HG03442 (cell line): ENCODE results near the gene SLC4A1AP.
"Not testable (repeated sequence)": the region's sequence is repeated elsewhere in the genome, so short reads cannot be mapped to it uniquely, and the experiment has no call there.

Experiments
- ATAC-seq: cut with Tn5 transposase; IDR thresholded peaks from one replicate; pipeline ENCODE4 v1.9.1; 2021; ENCODE audit warnings: mild to moderate bottlenecking, moderate library complexity; ENCODE audit not compliant: unreplicated experiment

Gene SLC4A1AP, protein sequence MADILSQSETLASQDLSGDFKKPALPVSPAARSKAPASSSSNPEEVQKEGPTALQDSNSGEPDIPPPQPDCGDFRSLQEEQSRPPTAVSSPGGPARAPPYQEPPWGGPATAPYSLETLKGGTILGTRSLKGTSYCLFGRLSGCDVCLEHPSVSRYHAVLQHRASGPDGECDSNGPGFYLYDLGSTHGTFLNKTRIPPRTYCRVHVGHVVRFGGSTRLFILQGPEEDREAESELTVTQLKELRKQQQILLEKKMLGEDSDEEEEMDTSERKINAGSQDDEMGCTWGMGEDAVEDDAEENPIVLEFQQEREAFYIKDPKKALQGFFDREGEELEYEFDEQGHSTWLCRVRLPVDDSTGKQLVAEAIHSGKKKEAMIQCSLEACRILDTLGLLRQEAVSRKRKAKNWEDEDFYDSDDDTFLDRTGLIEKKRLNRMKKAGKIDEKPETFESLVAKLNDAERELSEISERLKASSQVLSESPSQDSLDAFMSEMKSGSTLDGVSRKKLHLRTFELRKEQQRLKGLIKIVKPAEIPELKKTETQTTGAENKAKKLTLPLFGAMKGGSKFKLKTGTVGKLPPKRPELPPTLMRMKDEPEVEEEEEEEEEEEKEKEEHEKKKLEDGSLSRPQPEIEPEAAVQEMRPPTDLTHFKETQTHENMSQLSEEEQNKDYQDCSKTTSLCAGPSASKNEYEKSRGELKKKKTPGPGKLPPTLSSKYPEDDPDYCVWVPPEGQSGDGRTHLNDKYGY

DNA sequence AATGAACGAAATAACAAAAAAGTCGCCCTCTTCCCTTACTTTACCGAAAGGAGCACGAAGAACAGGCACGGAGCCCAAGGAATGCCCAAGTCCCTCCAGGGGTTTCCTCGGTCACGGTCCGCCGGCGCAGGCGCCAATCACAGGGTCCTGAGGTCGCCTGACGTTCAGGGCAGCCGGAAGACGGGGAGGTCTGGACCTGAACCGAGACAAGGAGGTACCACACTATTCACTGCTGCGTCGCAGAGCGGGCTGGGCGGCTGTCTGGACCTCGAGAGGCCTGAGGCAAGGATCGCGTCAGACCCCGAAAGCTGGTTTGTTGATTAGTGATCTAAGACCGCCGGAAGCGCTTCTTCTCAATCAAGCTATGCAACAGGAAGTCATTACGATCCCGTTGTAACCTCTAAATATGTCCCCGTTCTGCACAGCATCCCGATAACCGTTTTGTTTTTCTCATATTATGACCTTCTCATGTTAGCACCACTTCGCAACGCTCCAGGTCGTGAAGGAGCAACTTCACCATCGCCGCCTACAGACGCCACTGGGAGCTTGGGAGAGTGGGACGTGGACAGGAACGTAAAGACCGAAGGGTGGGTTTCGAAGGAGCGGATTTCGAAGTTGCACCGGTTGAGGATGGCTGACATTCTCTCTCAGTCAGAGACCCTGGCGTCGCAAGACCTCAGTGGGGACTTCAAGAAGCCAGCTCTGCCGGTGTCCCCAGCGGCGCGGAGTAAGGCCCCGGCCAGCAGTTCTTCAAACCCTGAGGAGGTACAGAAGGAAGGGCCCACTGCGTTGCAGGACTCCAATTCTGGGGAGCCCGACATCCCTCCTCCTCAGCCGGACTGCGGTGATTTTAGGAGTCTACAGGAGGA is at the start of gene SLC4A1AP, which contains the start of gene SUPT7L:
SLC4A1AP (plus strand) TSS at position 605 of the 869 bp plus-strand sequence; CDS start at position 631, 26 bp downstream.
SUPT7L (minus strand) TSS at position 330 of the 869 bp plus-strand sequence. CDS start 1,422 bp downstream, outside the sequence.
- peak; percentile 65 for ATAC-seq

DNA sequence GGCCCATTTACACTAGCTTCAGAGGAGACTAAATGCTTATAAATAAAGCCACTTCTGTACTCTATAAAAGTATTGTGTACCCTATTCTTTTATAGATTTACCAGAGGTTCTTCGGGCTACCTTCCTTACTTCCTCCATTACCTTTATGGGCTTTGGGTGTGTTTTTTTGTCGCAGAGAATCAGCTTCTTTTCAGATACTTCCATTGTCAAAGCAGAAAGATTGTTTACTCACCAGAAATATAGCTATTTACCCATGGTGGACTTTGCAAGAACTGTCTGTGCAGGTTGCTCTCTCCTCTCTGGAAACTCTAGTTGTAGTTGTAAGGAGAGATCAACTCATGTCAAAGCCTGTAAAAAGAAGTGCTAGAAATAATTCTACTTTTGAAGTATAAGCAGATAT is 49.7 kb upstream of the SLC4A1AP start:
- ATAC-seq = no peak

DNA sequence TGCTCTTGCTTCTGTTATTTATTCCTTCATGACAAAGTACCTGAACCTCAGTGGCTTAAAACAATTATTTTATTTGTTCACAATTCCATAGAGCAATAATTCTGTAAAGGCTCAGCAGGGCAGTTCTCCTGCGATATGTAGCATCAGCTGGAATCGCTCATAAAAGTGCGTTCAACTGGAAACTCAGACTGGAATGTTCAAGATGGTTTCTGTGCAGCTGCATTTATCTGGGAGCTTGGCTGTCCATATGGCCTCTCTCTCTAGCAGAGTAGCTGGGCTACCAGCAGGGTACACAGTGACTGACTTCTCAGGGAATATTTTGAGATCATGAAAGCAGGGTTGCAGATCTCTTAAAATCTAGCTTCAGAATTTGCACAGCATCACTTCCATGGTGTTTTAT is 48.4 kb upstream of the SLC4A1AP start:
- ATAC-seq = no peak

DNA sequence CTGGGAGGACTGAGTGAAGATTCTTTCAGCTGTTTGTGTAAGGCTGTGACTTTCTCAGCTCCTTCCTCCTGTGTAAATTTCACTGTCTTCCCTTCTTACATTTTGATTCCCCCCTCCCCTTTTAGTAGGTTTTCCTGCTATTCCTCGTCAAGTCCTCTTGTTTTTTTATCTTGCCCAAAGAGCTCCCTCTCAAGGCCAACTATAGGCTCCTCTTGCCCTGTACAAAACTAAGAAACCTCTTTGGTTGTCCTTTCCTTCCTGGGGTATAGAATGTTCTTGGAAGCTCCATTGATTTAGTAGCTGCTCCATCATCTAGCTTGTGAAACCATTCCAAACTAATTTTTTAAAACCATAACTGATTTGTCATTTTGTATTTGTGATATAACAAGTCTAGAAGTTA is 42.2 kb upstream of the SLC4A1AP start:
- no peak for ATAC-seq

DNA sequence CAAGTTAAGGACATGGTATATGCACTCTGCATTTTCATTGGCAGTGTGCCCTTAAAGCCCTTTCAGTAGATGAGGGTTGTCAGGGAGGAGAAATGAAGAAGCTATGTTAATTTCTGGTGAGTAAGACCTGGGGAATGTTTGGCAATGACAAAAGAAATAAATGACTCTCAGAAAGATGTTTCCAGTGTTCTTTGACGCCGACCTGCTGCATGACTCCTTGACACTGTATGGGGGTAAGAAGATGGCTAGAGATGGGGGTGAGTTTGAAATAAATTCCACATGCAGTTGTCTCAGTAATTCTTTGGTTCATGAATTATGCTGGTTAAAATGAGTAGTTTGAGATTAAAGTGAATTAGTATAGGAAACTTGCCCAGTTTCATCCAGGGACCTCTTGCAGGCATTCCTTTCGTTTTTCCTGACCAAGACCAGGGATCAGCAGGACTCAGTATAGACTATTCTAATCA is 40.7 kb upstream of the SLC4A1AP start:
- ATAC-seq = no peak

DNA sequence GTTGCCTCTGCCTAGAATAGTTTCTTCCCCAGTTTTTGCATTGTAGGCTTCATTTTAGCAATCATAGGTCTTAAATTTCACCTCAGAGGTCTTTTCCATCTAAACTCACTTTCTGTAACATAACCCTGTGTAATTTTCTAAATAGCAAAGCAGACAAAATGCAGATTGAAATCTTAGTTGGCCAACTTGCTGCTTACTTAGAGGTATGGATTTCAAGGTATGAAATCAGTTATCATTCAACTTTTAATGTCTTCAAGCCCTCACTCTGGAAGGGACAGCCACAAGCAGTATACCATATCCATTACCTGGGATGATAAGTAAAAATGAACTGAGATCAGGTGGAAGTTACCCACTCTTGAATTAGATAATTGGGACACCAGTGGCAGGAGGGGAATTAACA is 38.7 kb upstream of the SLC4A1AP start:
- no peak for ATAC-seq

DNA sequence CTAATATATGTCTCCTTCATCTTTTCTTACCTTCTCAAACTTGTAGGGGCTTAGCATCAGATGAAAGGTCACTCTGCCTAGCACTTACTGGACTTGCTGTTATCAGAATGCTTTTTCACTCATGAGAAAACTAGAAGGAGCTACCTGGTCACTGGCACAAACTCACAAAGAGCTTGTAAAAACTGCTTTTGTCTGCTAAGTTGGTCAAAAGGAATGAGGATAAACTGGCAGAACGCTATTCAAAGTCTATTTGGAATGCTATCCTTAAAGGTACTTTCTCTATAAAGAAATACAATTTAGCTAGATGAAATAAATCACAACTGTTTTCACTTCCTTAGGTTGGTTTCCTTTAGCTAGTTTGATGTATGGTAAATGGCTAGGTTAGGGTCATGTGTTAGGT is 37.4 kb upstream of the SLC4A1AP start:
- not testable (repeated sequence) for ATAC-seq

DNA sequence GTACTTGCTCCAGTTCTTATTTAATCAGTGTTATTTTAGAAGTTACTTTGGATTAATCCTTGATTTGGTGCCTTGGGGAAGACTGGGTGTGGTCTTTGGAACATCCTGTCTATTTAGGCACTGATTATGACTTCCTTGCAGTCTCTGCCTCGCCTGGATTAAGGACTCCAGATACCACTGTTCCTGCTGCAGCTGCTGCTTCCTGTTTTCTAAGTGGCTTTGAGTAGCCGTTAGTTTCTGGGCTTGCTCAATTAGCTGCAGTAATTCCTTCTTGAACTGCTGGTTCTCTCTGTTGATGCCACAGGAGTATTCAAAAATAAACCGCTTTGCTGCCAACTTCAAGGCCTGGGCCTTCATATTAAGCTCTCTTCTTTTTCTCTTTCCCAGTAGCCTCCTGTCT is 36.8 kb upstream of the SLC4A1AP start:
- not testable (repeated sequence) for ATAC-seq

DNA sequence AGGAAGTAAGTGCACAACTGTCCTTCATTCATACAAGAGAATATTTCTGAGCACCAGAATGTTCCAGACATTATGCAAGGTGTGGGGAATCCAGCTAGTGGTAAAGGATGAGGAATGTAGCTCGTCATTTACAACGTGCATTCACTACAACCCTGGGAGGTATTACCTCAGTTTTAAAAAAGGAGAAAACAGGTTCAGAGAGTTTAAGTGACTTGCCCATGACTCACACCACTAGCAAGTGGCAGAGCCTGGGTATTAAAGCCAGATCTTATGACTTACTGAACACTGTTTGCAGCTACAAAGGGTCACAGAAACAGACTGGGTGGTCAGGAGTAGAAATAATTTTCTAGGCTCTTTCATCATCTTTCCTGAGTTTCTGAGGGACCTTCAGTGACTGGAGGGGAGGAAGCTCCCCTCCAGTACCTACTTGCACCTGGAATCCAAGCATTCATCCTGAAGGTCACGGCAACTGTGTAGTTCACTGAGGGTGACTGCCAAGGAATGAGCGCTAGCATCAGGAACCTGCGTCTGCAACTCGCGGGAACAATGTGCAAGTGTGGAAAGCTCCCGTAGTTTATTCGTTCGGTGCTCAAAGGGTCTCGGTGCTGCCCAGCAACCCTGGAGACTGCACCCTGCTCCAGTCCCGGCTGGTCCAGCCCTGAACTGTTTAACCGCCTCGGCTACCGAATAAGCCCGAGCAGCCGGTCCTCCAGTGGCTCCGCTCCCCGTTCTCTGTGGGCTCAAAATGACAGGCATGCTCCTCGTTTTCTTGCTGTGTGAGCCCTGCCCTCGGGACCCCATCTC is 35.5 kb upstream of the SLC4A1AP start:
- peak; percentile 11 for ATAC-seq

DNA sequence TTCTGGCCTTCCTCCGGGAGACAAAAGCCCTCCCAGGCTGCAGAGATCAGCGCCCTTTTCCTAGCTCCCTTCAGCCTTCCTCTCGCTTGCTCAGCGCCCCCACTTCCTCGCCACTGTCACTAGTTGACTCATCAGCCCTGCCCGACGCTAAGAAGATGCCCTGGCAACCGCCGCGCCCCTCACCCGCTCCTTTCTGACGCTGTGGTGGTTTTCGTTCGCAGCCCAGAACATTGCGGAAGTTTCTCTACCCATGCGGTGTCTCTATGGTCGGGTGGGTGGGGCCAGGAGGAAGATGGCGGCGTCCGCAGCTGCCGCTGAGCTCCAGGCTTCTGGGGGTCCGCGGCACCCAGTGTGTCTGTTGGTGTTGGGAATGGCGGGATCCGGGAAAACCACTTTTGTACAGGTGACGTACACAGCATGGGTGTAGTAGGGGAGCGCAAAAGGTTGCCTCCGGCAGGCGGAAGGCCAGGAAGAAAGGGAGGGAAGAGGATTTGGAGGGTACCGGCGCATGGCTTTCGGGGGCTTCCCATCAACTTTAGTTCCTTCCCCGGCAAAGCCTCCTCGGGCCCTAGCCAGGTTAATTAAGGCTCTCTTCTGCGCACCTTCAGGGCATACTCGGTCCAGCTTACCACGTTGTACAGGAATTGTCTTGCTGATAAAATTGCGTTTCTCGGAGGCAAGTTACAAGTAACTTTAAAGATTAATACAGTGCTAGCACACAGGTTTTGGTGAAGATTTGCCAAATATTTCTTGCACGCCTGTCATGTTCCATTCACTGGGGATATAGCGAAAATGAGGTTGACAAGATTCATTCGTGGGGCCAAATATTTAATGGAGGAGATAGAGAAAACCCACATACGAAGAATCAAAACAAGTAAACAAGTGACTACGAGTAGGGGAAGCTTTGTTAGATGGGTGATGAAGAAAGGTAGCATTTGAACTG is 34.7 kb upstream of the SLC4A1AP start, which contains the start of the genes CCDC121 and GPN1:
CCDC121 (minus strand) TSS at position 246 of the 943 bp plus-strand sequence. CDS start 1,213 bp downstream, outside the sequence.
GPN1 (plus strand) TSS at position 284 of the 943 bp plus-strand sequence; CDS start at position 293, 9 bp downstream.
- ATAC-seq = peak; percentile 98

DNA sequence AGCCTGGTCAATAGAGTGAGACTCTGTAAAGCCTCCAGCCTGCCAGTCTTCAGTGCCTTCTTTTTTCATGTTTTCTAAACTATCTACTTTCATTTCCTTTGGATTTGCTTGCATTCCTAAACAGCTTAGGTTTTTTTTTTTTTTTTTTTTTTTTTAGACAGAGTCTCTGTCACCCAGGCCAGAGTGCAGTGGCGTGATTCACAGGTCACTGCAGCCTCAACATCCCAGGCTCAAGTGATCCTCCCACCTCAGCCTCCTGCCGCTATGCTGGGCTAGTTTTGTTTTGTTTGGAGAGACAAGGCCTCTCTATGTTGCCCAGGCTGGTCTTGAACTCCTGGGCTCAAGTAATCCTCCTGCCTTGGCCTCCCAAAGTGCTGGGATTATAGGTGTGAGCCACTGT is 33.4 kb upstream of the SLC4A1AP start:
- ATAC-seq = not testable (repeated sequence)

DNA sequence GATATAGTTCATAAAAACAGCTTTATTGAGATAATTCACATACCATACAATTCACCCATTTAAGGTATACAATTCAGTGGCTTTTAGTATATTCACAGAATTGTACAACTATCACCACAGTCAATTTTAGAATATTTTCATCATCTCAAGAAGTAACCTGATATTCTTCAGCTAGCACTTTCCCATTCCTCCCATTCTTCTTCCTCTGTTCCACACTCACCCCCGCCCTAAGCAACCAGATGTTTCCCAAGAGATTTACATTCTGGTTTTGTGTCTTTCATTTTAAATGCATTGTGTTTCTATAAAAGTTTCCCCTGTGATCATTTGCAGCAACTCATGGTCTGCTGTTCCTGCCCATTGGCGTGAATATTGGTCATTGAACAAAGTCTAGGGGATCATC is 29.4 kb upstream of the SLC4A1AP start:
- no peak for ATAC-seq

DNA sequence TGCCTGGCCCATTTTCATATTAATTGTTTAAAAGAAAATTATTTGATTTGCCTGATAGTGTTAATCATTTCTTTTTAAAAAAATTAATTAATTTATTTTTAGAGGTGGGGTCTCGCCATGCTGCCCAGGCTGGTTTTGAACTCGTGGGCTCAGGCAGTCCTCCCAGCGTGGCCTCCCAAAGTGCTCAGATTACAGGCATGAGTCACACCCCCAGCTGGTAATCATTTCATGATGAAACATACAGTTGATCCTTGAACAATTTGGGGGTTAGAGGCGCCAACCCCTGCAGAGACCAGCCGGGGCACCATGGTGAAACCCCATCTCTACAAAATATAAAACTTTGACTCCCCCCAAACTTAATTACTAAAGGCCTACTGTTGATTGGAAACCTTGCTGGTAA is 26.9 kb upstream of the SLC4A1AP start:
- ATAC-seq = no peak

DNA sequence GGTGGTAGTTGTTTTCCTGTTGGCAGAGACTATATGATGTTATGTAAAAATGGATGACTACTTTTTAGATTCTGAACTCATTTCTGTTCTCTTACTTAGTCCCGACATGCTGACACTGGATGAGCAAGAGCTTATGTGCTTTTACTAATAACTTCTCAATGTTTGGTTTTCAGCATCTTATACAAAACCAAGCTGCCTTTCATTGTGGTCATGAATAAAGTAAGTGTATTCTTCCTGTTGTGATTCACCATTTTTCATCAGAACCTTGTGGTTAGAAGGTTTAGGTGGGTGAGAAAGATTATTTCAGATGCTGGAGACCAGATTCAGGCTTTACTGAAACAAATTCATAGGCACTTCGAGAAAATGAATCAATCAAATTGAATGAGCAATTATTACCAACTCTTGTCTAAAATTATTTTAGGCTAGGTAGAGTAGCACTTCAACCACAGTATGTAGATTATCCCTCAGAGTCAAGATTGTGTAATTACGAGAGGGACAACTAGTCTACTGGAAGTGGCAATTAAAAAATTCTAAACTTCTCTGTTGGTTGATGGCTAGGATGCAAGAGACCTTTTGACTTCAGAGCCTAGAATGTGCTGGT is 25.6 kb upstream of the SLC4A1AP start:
- ATAC-seq = no peak

DNA sequence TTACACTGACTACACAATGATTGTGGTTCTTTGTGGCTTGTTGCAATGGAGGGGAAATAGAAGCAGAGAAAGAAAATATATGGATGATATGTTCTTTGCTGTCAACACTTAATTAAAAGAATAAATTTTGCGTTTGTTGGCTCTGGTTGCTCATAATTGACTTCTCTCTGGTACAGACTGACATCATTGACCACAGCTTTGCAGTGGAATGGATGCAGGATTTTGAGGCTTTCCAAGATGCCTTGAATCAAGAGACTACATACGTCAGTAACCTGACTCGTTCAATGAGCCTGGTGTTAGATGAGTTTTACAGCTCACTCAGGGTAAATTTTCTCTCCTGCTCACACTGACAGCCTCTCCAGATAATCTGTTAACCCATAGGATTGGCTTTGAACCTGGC is 25.0 kb upstream of the SLC4A1AP start:
- no peak for ATAC-seq

DNA sequence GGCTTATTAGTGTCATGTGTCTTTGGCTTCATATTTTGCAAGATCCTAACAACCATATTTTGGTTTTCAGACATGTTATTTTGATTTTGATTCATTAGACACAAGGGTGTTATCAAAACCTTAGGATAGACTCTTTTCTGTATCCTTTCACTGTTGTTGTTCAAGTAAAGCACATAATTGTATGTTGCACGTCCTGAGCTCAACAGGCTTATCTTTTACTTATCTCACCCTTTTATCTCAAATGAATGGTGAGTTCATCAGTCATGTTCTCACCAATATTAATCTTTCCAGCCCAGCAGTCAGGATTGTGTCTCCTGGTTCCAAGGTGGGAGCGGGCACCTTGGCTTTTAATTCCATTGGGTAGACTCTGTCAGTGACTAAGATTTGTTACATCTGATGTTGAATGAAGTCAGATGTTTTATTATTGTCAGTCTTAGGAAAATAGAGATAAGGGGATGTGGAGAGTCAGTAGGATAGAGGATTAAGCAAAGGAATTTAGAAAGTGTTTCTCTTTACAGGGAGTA is 22.9 kb upstream of the SLC4A1AP start:
- ATAC-seq = no peak

DNA sequence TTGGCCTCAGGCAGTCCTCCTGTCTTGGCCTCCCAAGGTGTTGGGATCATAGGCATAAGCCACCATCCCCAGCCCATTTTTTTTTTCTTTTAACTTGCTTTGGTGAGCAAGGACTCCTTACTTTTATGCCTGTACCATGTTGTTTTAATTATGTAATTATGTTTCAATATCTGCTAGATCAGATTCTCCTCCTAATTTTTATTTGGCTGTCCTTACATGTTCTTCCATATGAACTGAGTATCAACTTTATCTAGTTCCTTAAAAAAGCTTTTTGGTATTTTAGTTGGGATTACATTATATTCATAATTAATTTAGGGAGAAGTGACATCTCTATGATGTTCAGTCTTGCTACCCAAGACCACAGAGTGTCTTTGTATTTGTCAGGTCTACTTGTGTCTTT is 18.5 kb upstream of the SLC4A1AP start:
- ATAC-seq = no peak

DNA sequence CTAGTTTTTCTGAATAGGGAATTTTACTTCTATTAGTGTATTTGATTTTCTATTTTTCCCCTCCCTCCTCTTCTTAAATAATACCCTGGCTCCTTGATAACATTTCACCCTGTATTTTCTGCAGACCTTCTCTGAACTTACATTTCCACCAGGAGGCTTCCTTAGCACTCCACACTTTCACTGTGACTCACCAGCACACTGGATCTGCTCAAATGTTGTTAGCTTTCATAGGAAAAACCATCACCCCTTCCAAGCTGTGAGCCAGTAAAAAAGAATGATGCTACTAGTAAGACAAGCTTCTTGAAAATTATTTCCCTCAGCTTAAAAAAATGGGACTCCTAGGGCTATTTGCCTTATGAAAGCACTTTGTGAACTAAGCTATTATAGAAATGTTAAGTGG is 16.4 kb upstream of the SLC4A1AP start:
- no peak for ATAC-seq
